B cell (primary cell): ENCODE results near the gene ERC2. TPM values are rescaled to one million over a fixed set of nuclear protein-coding genes. Genes with fewer than 3 reads are reported as not detected.

Experiments
- ATAC-seq: fragments of 200-7000 bp; cut with Tn5 transposase; one replicate; pipeline ENCODE4 v1.10.0; 2021; ENCODE audit warnings: low read depth, mild to moderate bottlenecking, moderate number of reproducible peaks, moderate library complexity
- CTCF ChIA-PET: fragments of 350-600 bp; sonication (Branson Sonifier 250); formaldehyde crosslinking; loops from one replicate; lab custom pipeline; 2021; ENCODE audit warnings: antibody characterized with exemption, inconsistent platforms; lab: Charles Lee
- POLR2A ChIA-PET: fragments of 350-600 bp; sonication (Branson Sonifier 250); formaldehyde crosslinking; loops from one replicate; lab custom pipeline; 2021; ENCODE audit warnings: antibody characterized with exemption; lab: Charles Lee
- DNase-seq: peaks from one replicate; pipeline ENCODE4 v3.0.0; 2013
- H2AFZ ChIP-seq: 2 replicates; pipeline ENCODE4 v1.6.1; 2012; ENCODE audit warnings: mild to moderate bottlenecking, low read depth, low read length; ENCODE audit not compliant: insufficient read depth, poor library complexity, severe bottlenecking
- H3K27ac ChIP-seq, 2 donors: 1 replicate in 1 of 2; 2 replicates in 1 of 2; pipeline ENCODE4 v1.5.1; 2012 to 2013; ENCODE audit warnings: low read length in 2 of 2, mild to moderate bottlenecking in 2 of 2, moderate library complexity in 1 of 2
- H3K27me3 ChIP-seq, 4 experiments: fragments of 200-600 bp in 1 of 4; sonication (generic) in 1 of 4; replicated peaks in 1 of 4; 1 replicate in 2 of 4; 2 replicates in 2 of 4; pipeline versions ENCODE4 v1.6.1 to v1.7.0; 2013 to 2016; ENCODE audit warnings: low read length in 3 of 4, mild to moderate bottlenecking in 2 of 4, mixed read lengths in 1 of 4, moderate library complexity in 1 of 4; ENCODE audit not compliant: insufficient read depth in 4 of 4, control insufficient read depth in 3 of 4; ENCODE audit errors: control extremely low read depth in 1 of 4
- H3K36me3 ChIP-seq, 2 experiments: replicated peaks in 1 of 2; 1 replicate in 1 of 2; 2 replicates in 1 of 2; pipeline versions ENCODE4 v1.6.1 to v1.7.1; 2013; ENCODE audit warnings: low read length in 1 of 2; ENCODE audit not compliant: insufficient read depth in 2 of 2, control insufficient read depth in 1 of 2; ENCODE audit errors: control extremely low read depth in 1 of 2, extremely low read depth in 1 of 2
- H3K4me1 ChIP-seq, 2 donors: fragments of 200-600 bp in 1 of 2; sonication (generic) in 1 of 2; 1 replicate in 1 of 2; 2 replicates in 1 of 2; pipeline versions ENCODE4 v1.5.1 to v1.6.1; 2013 to 2017; ENCODE audit warnings: low read length in 2 of 2; ENCODE audit not compliant: control insufficient read depth in 2 of 2, insufficient read depth in 2 of 2
- H3K4me2 ChIP-seq: replicated peaks from 2 replicates; pipeline ENCODE3; 2012; ENCODE audit warnings: mild to moderate bottlenecking, low read depth, low read length; ENCODE audit not compliant: poor library complexity, severe bottlenecking
- H3K4me3 ChIP-seq, 5 experiments: fragments of 200-600 bp in 1 of 5; sonication (generic) in 1 of 5; 1 replicate in 3 of 5; 2 replicates in 2 of 5; pipeline versions ENCODE4 v1.5.1 to v1.7.0; 2011 to 2016; ENCODE audit warnings: low read length in 4 of 5, mild to moderate bottlenecking in 4 of 5, low read depth in 2 of 5, control low read depth in 1 of 5, moderate library complexity in 1 of 5; ENCODE audit not compliant: insufficient read depth in 1 of 5; ENCODE audit errors: control extremely low read depth in 1 of 5, extremely low read depth in 1 of 5
- H3K79me2 ChIP-seq: fragments of 200-600 bp; sonication (generic); one replicate; pipeline ENCODE4 v1.6.0; 2016; ENCODE audit warnings: low read length; ENCODE audit not compliant: control insufficient read depth, insufficient read depth
- H3K9ac ChIP-seq: fragments of 200-600 bp; sonication (generic); 2 replicates; pipeline ENCODE4 v1.6.1; 2017; ENCODE audit warnings: mild to moderate bottlenecking, low read length, moderate library complexity
- H3K9me3 ChIP-seq, 3 donors: one replicate each; pipeline versions ENCODE4 v1.6.1 to v1.7.1; 2013; ENCODE audit warnings: low read length in 2 of 3; ENCODE audit not compliant: control insufficient read depth in 2 of 3, insufficient read depth in 1 of 3; ENCODE audit errors: control extremely low read depth in 1 of 3
- H4K20me1 ChIP-seq: 2 replicates; pipeline ENCODE4 v1.6.0; 2012; ENCODE audit warnings: mild to moderate bottlenecking, low read length; ENCODE audit not compliant: insufficient read depth, control insufficient read depth, poor library complexity, severe bottlenecking
- H3K27ac Mint-ChIP-seq: one replicate; pipeline ENCODE4 v1.8.0; 2021; ENCODE audit warnings: mixed read lengths
- H3K27me3 Mint-ChIP-seq: one replicate; pipeline ENCODE4 v1.8.0; 2021; ENCODE audit warnings: mixed read lengths
- H3K4me1 Mint-ChIP-seq: one replicate; pipeline ENCODE4 v1.8.0; 2021; ENCODE audit warnings: mixed read lengths
- H3K4me3 Mint-ChIP-seq: one replicate; pipeline ENCODE4 v1.8.0; 2021; ENCODE audit warnings: mixed read lengths
- H3K9me3 Mint-ChIP-seq: one replicate; pipeline ENCODE4 v1.8.0; 2022; ENCODE audit warnings: mixed read lengths; ENCODE audit not compliant: insufficient read depth
- EZH2 ChIP-seq: IDR thresholded peaks from 2 replicates; pipeline ENCODE4 v1.6.1; 2012; ENCODE audit warnings: borderline replicate concordance, low read depth, mild to moderate bottlenecking, moderate library complexity, low read length; ENCODE audit not compliant: insufficient read depth, poor library complexity, severe bottlenecking
- WGBS: methylation state at CpG from one replicate; pipeline ENCODE4 v1.1.5; 2013; ENCODE audit warnings: missing lambda C conversion rate; ENCODE audit not compliant: insufficient coverage; 5-methylcytosine and 5-hydroxymethylcytosine counted together
- intact Hi-C: fragments of 100-400 bp; cut with micrococcal nuclease; formaldehyde crosslinking; loops from one replicate; pipeline ENCODE4 v1.10.0; 2022
- polyA plus RNA-seq: library from polyadenylated mRNA; depleted of rRNA; stranded (reverse); fragments of >200 nt; gene quantifications from 2 replicates; pipeline ENCODE4 v1.2.3, GENCODE V29; 2012
- total RNA-seq, 2 donors: library from RNA; stranded (reverse); fragments of 120-200 nt in 1 of 2; gene quantifications; 1 replicate in 1 of 2; 2 replicates in 1 of 2; pipeline versions ENCODE4 v1.2.3 to v1.2.4, GENCODE V29; 2013 to 2022
- TF ChIP-seq, protein P1 (sequence below): fragments of 200-600 bp; IDR thresholded peaks from one replicate; pipeline ENCODE4 v1.8.0; 2022; ENCODE audit warnings: antibody characterized with exemption, mild to moderate bottlenecking

The ERC2 gene
- total and polyA plus RNA-seq, 2 donors (not counting 1 experiment from before 2014, with no cell fraction given) = not detected

DNA sequence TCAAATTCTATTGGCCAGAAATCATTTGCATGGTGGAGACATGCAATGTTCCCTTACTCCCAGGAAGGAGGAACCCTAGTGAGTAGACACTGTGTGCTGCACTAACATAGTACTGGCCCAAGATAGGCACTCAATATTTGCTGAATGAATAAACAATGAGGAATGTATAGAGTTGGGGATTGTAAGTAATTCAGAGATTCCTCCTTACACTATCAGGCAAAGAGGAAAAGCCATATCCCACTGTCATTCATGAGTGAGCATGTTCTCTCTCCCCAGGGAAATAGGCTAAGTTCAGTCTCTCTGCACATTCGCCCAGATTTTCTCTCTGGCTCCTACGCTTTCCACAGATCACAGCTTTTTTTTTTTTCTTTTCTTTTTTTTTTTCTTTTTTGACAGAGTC is 826.3 kb downstream of the ERC2 start:
- 76% methylated on average over 2 of the region's 2 CpGs for WGBS
- Histone ChIP-seq H2AFZ (no peak overlapping the region), H4K20me1 (no peaks in the 10 kb centered on the region), H3K4me1 (no peaks in the 10 kb centered on the region), H3K27me3 (no peaks in the 10 kb centered on the region), H3K79me2 (no peaks in the 10 kb centered on the region), H3K36me3 (no peaks in the 10 kb centered on the region), H3K9ac (no peak overlapping the region), H3K4me2 (no peak overlapping the region), H3K27ac (no peak overlapping the region), H3K9me3 (no peaks in the 10 kb centered on the region), H3K4me3 (no peak overlapping the region)
- DNase-seq (no peak), ATAC-seq (no peak)
- H3K4me3 Mint-ChIP-seq = no peak overlapping the region
- ChIA-PET CTCF (interaction anchor here (0.7 kb wide), 1 partner anchor 9 kb away, joined by 3 read pairs; no protein-coding TSS in a partner anchor), POLR2A (no interaction called here)
- H3K4me1 Mint-ChIP-seq = no peaks in the 10 kb centered on the region
- intact Hi-C loops = no loop called here
- H3K27me3 Mint-ChIP-seq = peaks cover 2% of the 10 kb centered on the region
- TF ChIP-seq EZH2 = no peak
- TF ChIP-seq, protein P1, sequence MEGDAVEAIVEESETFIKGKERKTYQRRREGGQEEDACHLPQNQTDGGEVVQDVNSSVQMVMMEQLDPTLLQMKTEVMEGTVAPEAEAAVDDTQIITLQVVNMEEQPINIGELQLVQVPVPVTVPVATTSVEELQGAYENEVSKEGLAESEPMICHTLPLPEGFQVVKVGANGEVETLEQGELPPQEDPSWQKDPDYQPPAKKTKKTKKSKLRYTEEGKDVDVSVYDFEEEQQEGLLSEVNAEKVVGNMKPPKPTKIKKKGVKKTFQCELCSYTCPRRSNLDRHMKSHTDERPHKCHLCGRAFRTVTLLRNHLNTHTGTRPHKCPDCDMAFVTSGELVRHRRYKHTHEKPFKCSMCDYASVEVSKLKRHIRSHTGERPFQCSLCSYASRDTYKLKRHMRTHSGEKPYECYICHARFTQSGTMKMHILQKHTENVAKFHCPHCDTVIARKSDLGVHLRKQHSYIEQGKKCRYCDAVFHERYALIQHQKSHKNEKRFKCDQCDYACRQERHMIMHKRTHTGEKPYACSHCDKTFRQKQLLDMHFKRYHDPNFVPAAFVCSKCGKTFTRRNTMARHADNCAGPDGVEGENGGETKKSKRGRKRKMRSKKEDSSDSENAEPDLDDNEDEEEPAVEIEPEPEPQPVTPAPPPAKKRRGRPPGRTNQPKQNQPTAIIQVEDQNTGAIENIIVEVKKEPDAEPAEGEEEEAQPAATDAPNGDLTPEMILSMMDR = no peak
- no peak overlapping the region for H3K27ac Mint-ChIP-seq
- no peaks in the 10 kb centered on the region for H3K9me3 Mint-ChIP-seq

DNA sequence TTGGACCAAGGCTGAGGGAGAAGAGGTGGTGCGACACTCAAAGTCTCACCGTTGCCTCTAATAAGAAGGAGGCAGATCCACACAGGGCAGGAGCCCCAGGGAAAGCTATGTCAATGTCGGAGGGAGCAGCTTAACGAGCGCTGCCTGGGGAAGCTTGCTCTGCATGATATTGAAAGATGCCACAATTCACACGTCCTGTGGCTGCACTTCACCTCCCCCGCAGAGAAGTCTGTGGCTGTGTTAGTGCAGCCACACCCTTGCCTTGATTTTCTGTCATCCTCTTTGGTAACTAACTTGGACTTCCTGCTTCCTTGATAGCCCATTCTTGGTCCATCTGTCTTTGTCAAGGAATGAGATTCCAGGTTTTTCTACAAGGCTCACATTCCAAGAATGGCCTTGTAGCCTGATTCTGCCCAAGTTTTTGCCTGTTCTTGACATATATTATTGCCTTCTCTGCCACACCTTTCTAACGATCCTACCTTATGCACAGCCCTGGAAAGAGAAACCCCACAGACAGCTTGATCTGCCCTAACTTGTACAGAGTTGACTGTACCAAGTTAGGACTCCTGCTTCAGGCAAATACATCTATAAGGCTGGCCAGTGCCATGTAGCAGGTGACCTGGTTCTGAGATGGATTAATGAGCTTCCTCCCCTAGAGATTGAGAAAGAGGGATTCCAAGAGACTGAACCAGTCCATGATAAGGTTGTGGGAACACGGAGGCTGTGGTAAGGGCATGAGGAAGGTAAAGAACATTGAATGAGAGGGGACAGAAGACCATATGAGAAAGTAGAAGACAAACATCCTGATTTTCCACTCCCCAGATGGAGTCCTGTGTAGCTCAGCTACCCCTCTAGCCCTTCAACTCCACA is 828.1 kb downstream of the ERC2 start:
- H3K27ac ChIP-seq = no peak overlapping the region
- no peaks in the 10 kb centered on the region for H3K4me1 Mint-ChIP-seq
- CTCF ChIA-PET = no interaction called here
- POLR2A ChIA-PET = no interaction called here
- intact Hi-C loops = no loop called here
- no peak overlapping the region for H3K4me3 Mint-ChIP-seq
- ATAC-seq = no peak
- H3K36me3 ChIP-seq = no peaks in the 10 kb centered on the region
- H4K20me1 ChIP-seq = no peaks in the 10 kb centered on the region
- H3K79me2 ChIP-seq = no peaks in the 10 kb centered on the region
- H3K9me3 Mint-ChIP-seq = no peaks in the 10 kb centered on the region
- H3K4me3 ChIP-seq = no peak overlapping the region
- H3K27ac Mint-ChIP-seq = no peak overlapping the region
- H3K4me2 ChIP-seq = no peak overlapping the region
- DNase-seq = no peak
- H2AFZ ChIP-seq = no peak overlapping the region
- 75% methylated on average over 7 of the region's 9 CpGs for WGBS
- H3K4me1 ChIP-seq = no peaks in the 10 kb centered on the region
- no peak overlapping the region for H3K9ac ChIP-seq
- no peaks in the 10 kb centered on the region for H3K9me3 ChIP-seq
- TF ChIP-seq, protein P1 = no peak
- TF ChIP-seq EZH2 = no peak
- H3K27me3 Mint-ChIP-seq = no peaks in the 10 kb centered on the region
- H3K27me3 ChIP-seq = no peaks in the 10 kb centered on the region
